Midbrain (tissue), 1 donor: ENCODE results near the gene CENPU.
A peak's percentile ranks its signal among the peaks of the same experiment; 100 is the strongest.
"Not testable (repeated sequence)": the region's sequence is repeated elsewhere in the genome, so short reads cannot be mapped to it uniquely, and the experiment has no call there.

Experiments used
- DNase-seq: peaks from one replicate; lab custom pipeline; 2025; lab: John Stamatoyannopoulos, UW

Gene CENPU, protein sequence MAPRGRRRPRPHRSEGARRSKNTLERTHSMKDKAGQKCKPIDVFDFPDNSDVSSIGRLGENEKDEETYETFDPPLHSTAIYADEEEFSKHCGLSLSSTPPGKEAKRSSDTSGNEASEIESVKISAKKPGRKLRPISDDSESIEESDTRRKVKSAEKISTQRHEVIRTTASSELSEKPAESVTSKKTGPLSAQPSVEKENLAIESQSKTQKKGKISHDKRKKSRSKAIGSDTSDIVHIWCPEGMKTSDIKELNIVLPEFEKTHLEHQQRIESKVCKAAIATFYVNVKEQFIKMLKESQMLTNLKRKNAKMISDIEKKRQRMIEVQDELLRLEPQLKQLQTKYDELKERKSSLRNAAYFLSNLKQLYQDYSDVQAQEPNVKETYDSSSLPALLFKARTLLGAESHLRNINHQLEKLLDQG

DNA sequence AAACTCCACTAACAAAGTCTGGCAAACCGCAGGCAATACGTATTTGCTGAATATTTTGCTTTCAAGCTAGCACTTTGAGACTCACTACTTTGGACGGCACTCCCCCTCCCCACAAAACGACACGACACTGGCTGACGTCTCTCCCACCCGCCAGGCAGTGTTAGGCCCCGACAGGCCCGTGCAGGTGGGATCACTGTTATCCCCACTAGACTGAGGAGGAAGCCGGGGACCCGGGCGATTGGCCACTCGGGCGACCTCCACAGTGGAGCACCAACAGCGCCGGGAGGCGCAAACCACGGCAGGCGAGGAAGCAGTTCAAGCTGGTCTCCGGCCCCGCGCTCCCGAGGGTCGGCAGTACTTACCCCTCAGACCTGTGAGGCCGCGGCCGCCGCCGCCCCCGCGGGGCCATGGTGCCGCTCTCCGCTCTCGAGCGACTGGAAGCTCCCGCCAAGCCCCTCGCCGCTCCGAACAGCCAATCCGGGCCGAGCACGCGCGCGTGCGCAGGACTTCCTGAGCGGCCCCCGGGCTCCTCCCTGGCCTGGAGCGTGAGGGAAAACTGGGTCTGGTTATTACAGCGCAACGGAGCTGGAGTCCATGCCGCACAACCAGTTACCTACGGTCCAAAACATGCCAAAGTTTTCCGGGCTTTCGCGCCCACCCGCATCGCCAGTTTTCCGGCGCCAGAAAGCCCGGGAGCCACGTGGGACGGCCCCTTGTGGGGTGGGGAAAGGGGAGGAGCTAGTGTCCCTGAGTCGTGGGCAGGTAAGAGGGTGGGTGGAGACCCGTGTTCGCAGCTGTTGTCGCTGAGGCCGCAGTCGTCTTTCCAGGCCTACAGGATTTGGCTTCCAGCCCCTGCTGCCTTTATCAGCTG, at the start of gene CENPU:
CENPU (minus strand) TSS at position 443 of the 871 bp plus-strand sequence; CDS start at position 409, 34 bp downstream.
- DNase-seq, result peak; percentile 99

DNA sequence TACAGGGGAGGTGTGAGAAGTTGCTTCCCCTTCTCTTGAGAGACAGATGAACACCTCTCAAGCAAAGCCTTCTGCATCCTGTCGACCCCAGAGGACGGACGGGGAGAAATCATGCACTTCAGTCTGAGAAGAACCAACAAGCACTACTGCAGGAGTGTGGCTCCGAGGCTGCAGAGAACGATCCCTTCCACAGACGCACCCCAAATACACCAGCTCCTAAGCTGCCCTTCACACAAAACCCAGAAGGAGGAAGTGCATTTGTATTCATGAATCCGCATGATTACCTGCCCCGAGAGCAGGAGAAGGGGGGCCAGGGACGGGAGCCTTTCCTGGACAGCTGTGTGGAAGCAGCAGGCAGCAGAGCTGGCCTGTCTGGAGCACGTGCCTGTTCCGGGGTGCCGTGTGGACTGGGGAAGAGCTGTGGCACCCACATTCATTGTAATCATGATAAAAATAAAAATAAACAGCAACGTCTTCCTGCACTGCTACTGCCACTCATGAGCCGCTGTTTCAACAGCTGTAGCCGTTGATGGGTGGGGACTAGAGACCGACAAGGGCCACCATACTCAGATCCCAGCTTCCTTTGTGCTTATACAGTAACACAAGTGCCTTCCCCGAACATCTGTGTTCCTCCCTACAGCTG, 49.0 kb upstream of the CENPU start:
- DNase-seq, result no peak

DNA sequence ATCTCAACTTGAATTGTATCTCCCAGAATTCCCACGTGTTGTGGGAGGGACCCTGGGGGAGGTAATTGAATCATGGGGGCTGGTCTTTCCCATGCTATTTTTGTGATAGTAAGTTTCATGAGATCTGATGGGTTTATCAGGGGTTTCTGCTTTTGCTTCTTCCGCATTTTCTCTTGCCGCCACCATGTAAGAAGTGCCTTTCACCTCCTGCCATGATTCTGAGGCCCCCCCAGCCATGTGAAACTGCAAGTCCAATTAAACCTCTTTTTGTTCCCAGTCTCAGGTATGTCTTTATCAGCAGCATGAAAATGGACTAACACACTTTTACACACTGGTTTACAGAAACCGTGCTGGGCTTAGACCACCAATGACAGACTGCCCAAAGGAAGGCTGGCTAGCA, 45.3 kb upstream of the CENPU start:
- not testable (repeated sequence) for DNase-seq

DNA sequence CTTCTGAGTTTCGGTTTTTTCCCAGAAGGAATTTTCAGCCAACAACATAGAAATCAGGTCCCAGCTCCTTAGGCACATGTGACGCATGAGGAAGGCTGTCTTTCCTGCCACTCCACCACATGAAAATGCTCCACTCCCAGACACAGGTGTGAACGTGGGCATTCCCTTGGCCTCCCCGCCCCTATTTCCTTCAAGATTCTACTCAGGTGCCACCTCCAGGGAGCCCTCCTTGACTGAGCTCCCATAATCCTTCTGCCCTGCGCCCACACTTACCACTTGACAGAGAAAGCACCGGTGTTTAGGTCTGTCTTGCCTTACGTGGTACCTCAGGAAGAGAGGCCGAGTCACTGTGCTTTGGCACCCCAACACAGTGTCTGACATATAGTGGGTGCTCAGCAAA, 44.4 kb upstream of the CENPU start:
- DNase-seq, result no peak

DNA sequence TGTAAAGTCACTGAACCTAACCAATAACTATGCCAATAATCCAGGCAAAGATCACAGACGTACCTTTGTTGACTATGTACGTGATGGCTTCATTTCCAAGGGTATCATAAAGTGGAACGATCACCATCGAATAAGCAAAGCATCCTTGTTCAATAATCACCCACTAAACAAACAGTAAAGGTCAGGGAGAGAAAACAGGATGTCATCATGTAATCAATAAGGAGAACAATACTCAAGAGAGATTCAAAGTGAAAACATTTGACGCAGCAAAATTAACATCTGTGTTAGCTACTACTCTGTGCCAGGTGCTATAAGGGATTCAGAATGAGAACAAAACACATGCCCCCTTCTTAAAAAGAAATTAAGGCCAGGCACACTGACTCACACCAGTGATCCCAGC, 42.9 kb upstream of the CENPU start:
- DNase-seq, result no peak

DNA sequence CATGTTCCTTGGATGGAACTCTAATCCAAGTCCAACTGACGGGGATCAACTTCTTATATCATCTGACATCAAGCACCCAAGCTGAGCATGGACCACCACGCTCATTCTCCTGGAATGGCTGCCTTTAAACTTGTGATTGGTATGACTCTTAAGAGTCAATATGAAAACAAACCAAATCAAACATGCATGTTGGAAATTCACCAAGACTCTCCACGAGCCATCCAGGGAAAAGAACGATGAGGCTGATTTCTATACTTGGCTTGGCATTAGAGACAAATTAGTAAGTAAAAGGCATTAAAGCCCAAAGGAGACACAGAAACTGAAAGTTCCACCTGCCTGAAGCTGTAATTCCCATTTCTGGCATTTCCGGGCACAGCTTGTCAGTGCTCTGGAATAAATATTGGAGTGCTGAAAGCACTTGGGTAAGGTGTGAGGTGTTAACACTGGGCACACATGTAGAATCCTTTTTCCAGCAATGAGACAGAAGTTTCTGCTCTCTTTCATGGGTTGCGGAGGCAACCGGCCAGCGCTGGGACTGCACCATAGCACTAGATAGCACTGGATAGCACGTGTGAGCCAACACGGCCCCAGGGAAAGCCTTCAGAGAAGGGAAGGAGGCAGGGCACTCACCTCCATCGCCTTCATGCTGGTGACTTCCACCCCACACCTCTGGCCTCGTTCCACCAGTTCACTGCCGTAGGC, 42.1 kb upstream of the CENPU start:
- no peak for DNase-seq

DNA sequence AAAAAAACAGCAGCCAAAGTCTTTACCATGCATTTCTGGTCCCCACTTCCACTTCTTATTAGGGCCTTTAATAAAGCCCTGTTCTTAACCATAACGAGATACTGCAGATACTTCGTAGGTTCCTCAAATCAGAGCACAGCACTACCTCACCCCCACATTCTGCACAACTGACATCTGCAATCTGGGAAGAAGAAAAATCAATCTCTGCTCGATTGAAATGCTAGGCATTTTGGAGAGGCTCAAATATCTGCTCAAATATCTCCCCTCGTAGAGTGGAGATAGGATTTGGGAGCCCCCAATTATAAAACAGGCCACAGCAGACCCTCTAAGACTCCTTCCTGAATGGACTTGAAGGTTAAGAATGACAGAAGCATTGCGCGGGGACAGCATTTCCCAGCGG, 40.3 kb upstream of the CENPU start:
- DNase-seq, result no peak

DNA sequence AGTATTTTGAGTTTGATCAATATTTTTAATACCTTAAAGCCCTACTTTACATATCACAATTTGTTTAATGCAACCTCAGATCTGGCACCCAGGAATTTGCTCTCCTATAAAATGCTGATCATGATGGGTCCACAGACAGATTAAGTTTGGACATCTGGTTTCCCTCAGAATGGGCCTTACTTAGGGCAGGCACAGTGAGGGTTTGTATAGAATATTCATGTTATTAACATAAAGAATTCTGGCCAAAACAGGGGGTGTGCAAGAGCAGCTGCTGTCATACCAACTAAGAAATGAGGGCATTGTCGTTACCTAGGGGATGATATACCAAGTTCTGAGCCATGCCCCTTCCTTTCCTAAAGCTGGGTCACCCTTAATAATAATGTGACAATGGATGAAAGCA, 37.5 kb upstream of the CENPU start:
- DNase-seq, result no peak

DNA sequence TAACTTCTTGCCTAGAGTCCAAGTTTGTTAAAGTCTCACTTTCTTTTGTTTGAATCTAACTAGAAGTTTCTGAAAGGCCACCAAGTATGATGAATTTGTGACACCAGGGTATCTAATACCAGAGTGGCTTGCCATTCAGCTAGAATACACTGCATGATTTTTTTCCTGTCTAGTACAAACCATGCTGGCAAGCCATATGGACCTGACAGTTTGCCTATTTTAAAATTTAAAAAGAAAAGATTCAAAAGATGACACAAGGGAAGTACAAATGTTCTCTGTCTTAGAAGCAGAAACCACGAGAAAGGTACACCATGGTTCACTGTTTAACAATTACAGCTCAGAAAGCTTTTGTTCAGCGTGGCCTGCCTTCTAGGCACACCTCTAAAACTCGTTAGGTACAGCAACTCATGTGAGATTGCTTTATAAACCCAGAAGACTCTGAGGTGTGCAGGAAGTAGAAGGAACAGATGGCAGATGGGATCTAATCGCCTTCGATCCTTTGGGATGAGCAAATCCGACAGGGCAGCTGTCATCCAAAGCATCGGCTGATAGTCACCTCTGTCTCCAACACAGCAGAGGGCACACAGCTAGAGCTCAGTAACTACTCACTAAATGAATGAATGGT, 35.4 kb upstream of the CENPU start:
- no peak for DNase-seq

DNA sequence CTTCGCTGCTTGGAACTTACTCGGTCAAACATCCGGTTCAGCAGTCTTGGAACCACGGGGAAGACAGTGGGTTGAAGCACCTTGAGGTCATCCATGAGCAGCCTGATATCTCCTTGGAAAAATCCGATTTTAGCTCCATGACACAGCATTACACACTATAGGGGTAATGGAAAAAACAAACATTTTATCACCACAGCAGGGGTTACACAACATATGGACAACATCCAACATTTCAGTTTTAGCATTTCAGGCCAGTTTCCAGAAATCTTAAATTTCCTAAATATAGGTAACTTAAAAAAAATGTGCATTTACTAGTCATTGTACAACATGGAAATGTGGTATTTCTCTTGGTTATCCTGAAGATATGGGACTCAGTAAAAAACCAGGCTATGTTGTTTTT, 34.4 kb upstream of the CENPU start:
- no peak for DNase-seq

DNA sequence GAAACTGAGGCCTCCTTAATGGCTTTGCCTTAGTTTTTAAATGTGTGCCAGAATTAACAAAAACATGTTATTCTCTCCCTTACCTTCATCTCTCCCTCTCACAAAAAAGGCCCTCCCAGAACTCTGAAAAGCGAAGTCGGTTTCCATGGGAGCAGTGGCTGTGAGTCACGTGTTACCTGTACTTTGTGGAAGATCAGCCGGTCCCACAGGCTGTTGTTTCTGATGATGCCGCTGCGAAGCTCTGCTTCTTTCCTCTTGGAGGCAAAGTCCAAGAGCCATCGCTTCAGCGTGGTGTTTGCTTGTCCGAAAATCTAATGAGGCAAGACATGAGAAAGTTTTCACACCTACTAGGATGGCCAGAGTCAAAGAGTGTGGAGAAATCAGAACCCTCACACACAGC, 32.5 kb upstream of the CENPU start:
- no peak for DNase-seq

DNA sequence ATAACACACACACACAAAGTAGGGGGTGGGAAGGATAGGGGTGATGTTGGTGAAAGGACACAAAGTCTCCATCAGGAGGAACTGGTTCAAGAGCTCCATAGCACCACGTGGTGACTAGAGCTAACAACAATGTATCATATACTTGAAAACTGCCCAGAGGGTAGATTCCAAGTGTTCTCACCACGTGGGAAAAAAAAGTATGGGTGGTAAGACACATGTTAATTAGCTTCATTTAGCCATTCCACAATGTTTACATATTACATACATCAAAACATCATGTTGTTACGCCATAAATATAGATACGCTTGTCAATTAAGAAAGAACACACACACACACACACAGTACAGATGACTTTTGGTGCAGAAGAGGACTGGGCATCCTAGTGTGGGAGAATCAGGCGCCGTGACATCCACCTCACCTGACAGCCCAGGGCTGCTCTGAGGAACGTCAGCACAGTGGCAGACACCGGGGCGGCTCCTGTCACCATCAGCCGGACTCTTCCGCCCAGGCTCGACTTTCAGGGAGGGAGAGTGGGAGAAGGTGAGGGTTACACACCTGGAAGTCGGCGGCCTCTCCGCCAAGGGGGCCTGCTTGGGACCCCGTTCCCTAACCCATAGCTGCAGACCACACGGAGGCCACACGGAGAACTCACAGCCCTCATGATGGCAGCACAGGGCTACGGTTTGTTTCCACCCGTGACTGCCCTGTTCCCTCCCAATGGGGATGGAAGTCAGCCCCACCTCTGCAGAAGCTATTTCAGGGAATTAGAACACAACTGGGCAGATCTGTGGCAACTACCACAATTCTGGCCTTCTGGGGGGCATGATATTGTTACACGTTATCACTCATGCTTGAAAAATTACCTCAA, 31.8 kb upstream of the CENPU start:
- DNase-seq, result no peak

DNA sequence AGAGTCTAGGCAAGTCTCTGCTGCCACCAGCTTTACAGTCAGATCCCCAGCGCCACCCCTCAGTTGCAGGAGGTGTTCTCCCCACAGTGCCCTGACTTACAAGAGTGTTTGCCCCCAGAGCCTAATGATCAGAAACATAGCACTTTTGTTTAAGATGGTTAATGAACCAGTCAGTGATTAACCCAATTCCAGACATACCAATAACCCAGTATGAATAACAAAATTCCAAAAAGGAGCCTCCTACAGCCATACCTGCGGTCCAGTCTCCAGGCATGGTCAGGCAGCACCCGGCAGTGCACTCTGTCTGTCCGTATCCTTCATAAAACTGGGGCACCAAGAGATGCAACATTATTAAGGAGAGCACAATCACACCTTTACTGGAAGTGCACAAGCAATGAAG, 30.7 kb upstream of the CENPU start:
- no peak for DNase-seq

DNA sequence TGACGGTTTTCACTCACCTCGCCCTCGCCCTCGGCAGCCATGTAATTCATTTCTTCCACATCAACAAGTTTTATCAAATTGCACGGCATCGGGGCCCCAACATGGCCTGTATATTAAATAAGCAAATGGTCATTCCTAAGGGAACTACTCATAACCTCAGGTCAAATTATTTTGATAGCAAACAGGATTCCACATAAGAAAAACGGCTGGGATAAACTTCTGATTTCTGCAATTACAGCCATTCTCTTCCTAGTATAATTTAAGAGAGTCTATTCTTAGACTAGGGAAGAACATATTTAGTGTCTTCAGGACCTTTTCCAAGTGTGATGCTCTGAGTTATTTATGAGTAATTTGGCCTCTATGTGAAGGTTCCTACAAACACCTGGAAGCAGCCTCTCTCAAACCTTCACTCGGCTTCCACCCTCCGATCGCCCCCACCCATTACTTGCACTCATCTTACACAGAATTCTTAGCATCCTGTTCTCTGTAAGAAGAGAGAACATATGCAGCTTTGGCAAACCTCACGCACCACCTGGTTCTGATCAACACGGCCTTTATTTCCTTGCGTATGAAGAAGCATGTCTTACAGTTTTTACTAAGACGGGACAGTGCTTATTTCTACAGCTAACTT, 29.4 kb upstream of the CENPU start:
- DNase-seq, result no peak

DNA sequence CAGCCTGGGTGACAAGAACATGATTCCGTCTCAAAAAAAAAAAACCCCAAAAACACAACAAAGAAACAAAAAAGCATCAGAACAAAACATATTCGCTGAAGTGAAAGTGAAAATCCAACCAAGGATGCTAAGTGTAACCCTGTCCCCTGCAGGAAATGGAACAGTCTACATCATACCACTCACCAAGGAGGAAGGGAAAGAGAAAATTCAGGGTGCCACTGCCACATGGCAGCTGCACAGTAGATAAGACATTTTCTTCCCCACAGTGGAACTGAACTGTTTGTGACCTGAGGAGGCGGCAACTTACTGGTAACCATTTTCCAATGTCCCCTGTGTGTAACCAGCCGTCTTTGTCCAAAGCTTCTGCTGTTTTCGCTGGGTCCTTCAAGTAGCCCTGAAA, 28.2 kb upstream of the CENPU start:
- no peak for DNase-seq

DNA sequence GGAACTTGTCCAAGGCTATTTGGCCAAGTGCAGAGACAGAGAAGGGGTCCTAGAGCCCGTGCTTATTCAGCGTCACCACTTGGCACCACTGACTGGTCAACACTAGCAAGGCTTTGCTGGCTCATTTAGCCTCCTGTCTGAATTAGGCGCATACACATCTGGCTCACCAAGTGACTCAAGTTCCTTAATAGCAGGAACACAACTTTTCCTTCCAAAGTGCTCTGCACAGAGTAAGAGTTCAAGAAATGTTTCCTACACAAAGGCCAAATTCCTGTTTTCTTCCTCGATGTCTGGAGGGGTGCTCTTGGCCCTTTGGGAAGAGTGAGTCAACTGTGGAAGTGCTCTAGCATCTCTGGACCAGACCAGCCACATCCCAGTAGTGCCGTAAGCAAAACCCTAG, 26.8 kb upstream of the CENPU start:
- DNase-seq, result no peak

DNA sequence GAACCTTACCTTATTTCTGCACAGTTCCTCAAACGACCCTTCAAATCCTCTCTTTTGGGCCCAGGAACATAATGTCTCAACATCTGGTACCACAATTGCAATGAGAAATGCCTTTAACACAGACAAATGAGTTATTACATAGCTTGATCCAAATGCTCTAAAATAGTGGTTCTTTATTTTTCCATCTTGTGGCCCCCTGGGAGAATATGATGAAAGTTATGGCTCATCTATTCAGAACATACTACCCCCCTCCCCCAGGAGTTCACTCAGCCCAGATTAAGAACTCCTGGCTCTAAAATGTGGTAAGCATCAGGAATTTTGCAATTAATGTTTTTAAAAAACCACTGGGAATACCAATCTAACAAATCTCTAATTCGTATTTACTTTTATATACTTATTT, 23.9 kb upstream of the CENPU start:
- DNase-seq, result no peak

DNA sequence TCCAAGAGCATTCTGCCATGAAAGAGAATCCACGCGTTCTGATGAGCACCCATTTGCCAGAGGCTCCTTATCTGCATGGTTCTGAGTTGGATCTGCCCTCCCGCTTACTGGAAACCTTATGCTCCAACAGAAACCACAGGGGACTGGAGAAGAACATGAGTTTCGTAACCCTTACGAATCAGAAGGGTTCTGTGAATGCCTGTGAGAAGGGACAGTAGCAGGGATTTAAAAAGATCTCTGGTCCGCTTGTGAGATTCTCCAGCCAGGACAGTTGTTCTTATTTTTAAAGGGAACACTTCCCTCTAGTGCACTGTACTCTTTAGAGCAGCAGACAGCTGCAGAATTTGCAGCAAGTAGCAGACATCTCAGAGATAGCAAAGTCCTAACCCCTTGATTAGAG, 22.5 kb upstream of the CENPU start:
- no peak for DNase-seq

DNA sequence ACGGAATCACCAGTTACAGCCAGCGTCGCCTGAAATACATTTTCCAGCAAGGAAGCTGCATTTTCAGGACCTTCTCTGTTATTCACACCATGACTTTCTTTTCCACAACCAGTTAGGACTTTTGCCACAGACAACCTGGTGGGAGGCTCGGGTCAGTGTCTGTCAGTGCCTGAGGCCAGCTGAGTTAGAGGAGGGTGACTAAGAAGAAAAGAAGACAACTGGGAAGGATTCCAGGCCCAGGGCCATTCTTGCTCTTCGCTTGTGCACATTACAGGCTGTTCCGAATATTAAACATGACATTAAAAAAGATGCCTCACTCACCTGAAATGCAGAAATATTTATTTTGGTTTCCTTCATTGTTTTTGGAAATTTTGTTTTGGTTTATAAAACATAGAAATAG, 21.4 kb upstream of the CENPU start:
- DNase-seq, result no peak
